GM13977 (cell line): Measurements from ENCODE around the gene SP100.

Source experiments
- DNase-seq: peaks from one replicate; pipeline ENCODE4 v3.0.0; 2012; ENCODE audit warnings: low spot score
- CTCF ChIP-seq: IDR thresholded peaks from 2 replicates; pipeline ENCODE4 v1.5.1; 2012; ENCODE audit warnings: mild to moderate bottlenecking, control low read depth; ENCODE audit not compliant: insufficient read depth; ENCODE audit errors: extremely low read depth, missing control alignments
- in situ Hi-C: fragments of 300-500 bp; cut with MboI; formaldehyde crosslinking; loops from one replicate; pipeline ENCODE4 v1.12.0; 2022; ENCODE audit warnings: low sequenced_read_pairs, low pct_unique_long_range_greater_than_20kb, mixed read lengths, inconsistent platforms; ENCODE audit not compliant: unreplicated experiment

The SP100 gene

GRCh38 chr2:230410861-230411569, 5.0 kb upstream of the SP100 start:
- in situ Hi-C loops: no loop called here
- no peak for TF ChIP-seq CTCF
- no peak for DNase-seq

GRCh38 chr2:230411570-230412370, 4.2 kb upstream of the SP100 start:
- peak; percentile 25 for TF ChIP-seq CTCF
- in situ Hi-C loops: no loop called here
- peak; percentile 79 for DNase-seq

- DNase-seq: no peak
- in situ Hi-C loops: no loop called here
- TF ChIP-seq CTCF: no peak
Measured at GRCh38 chr2:230412371-230412711, 3.7 kb upstream of the SP100 start.

GRCh38 chr2:230412846-230413245, 3.2 kb upstream of the SP100 start:
- DNase-seq: no peak
- in situ Hi-C loops: no loop called here
- no peak for TF ChIP-seq CTCF

- in situ Hi-C loops: no loop called here
- DNase-seq: no peak
- no peak for TF ChIP-seq CTCF
Measured at GRCh38 chr2:230413479-230413878, 2.5 kb upstream of the SP100 start.

- in situ Hi-C loops: no loop called here
- no peak for TF ChIP-seq CTCF
- DNase-seq: no peak
Measured at GRCh38 chr2:230414302-230414701, 1.7 kb upstream of the SP100 start.
